ENCODE measurements around the gene PDHA2. TPM values are rescaled to one million over a fixed set of nuclear protein-coding genes. Genes with fewer than 3 reads are reported as not detected.
"Not testable (repeated sequence)": the region's sequence is repeated elsewhere in the genome, so short reads cannot be mapped to it uniquely, and the experiment has no call there.

PDHA2 gene
- total RNA-seq: not detected in 2 replicates

- intact Hi-C loops (cut with micrococcal nuclease): loop anchor here (10.0 kb wide), 1 partner anchor 675 kb away; no protein-coding TSS in a partner anchor
Measured at GRCh38 chr4:95839891-95840290, at the start of gene PDHA2. Gene PDHA2, plus strand, starts transcription at chr4:95840093. Its CDS starts 58 bp downstream, at chr4:95840151.

GRCh38 chr4:95798003-95798402 is 41.9 kb upstream of the PDHA2 start:
- intact Hi-C loops (cut with micrococcal nuclease): no loop called here

- intact Hi-C loops (cut with micrococcal nuclease): no loop called here
Measured at GRCh38 chr4:95798727-95799126, 41.2 kb upstream of the PDHA2 start.

- intact Hi-C loops (cut with micrococcal nuclease): no loop called here
Measured at GRCh38 chr4:95821867-95822266, 18.0 kb upstream of the PDHA2 start.

GRCh38 chr4:95825546-95825945 is 14.3 kb upstream of the PDHA2 start:
- intact Hi-C loops (cut with micrococcal nuclease): no loop called here

- intact Hi-C loops (cut with micrococcal nuclease): loop anchor here (10.0 kb wide), 1 partner anchor 666 kb away; no protein-coding TSS in a partner anchor
Measured at GRCh38 chr4:95830651-95831050, 9.2 kb upstream of the PDHA2 start.

GRCh38 chr4:95831166-95831565 is 8.7 kb upstream of the PDHA2 start:
- intact Hi-C loops (cut with micrococcal nuclease): loop anchor here (10.0 kb wide), 1 partner anchor 666 kb away; no protein-coding TSS in a partner anchor

- intact Hi-C loops (cut with micrococcal nuclease): loop anchor here (10.0 kb wide), 1 partner anchor 669 kb away; no protein-coding TSS in a partner anchor
Measured at GRCh38 chr4:95833711-95834194, 6.1 kb upstream of the PDHA2 start.

GRCh38 chr4:95835672-95836071 is 4.2 kb upstream of the PDHA2 start:
- intact Hi-C loops (cut with micrococcal nuclease): loop anchor here (10.0 kb wide), 1 partner anchor 671 kb away; no protein-coding TSS in a partner anchor

GRCh38 chr4:95838192-95838591 is 1.7 kb upstream of the PDHA2 start:
- intact Hi-C loops (cut with micrococcal nuclease): loop anchor here (10.0 kb wide), 1 partner anchor 673 kb away; no protein-coding TSS in a partner anchor

- intact Hi-C loops (cut with micrococcal nuclease): no loop called here
Measured at GRCh38 chr4:95847908-95848460, 8.1 kb downstream of the PDHA2 start.

- intact Hi-C loops (cut with micrococcal nuclease): no loop called here
Measured at GRCh38 chr4:95850161-95850560, 10.3 kb downstream of the PDHA2 start.

- intact Hi-C loops (cut with micrococcal nuclease): no loop called here
Measured at GRCh38 chr4:95857761-95858160, 17.9 kb downstream of the PDHA2 start.

GRCh38 chr4:95867919-95868318 is 28.0 kb downstream of the PDHA2 start:
- intact Hi-C loops (cut with micrococcal nuclease): no loop called here

- intact Hi-C loops (cut with micrococcal nuclease): not testable (repeated sequence)
Measured at GRCh38 chr4:95869414-95869813, 29.5 kb downstream of the PDHA2 start.

- intact Hi-C loops (cut with micrococcal nuclease): no loop called here
Measured at GRCh38 chr4:95869961-95870500, 30.1 kb downstream of the PDHA2 start.

GRCh38 chr4:95877636-95878035 is 37.7 kb downstream of the PDHA2 start:
- intact Hi-C loops (cut with micrococcal nuclease): no loop called here

GRCh38 chr4:95887551-95887950 is 47.7 kb downstream of the PDHA2 start:
- intact Hi-C loops (cut with micrococcal nuclease): no loop called here

- intact Hi-C loops (cut with micrococcal nuclease): no loop called here
Measured at GRCh38 chr4:95889662-95890061, 49.8 kb downstream of the PDHA2 start.
